ENCODE measurements around the gene ASXL2. TPM values are rescaled to one million over a fixed set of nuclear protein-coding genes. Genes with fewer than 3 reads are reported as not detected.

ASXL2 gene
- total and polyA plus RNA-seq, 2 of the 13 experiments (the other 11 are each of a cell fraction or from before 2014, with no cell fraction given), result 12.1 to 19.2 TPM

- TF ChIP-seq ZBTB4 (CRISPR knock-in tag; IDR thresholded peaks at IDR 0.05; ENCODE audit: borderline replicate concordance), result no peak
- TF ChIP-seq ZNF598 (CRISPR knock-in tag; IDR thresholded peaks at IDR 0.05; ENCODE audit: borderline replicate concordance), result peak; percentile 46; the same call in 1 of the 2 replicates
- 0 out of 2 replicates have a peak, but pooled peaks have one; percentile 64 for TF ChIP-seq ZSCAN29 (CRISPR knock-in tag; conservative IDR thresholded peaks at IDR 0.05)
- peak; percentile 52; the same call in 1 of the 2 replicates for TF ChIP-seq FOXK1 (CRISPR knock-in tag; IDR thresholded peaks at IDR 0.05; ENCODE audit: borderline replicate concordance, low read depth)
- TF ChIP-seq MLLT10 (CRISPR knock-in tag; IDR thresholded peaks at IDR 0.05), result no peak
- peak; percentile 82 for TF ChIP-seq EED (CRISPR knock-in tag; IDR thresholded peaks at IDR 0.05)
- TF ChIP-seq, protein P1, sequence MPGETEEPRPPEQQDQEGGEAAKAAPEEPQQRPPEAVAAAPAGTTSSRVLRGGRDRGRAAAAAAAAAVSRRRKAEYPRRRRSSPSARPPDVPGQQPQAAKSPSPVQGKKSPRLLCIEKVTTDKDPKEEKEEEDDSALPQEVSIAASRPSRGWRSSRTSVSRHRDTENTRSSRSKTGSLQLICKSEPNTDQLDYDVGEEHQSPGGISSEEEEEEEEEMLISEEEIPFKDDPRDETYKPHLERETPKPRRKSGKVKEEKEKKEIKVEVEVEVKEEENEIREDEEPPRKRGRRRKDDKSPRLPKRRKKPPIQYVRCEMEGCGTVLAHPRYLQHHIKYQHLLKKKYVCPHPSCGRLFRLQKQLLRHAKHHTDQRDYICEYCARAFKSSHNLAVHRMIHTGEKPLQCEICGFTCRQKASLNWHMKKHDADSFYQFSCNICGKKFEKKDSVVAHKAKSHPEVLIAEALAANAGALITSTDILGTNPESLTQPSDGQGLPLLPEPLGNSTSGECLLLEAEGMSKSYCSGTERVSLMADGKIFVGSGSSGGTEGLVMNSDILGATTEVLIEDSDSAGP (CRISPR knock-in tag; IDR thresholded peaks at IDR 0.05; ENCODE audit: borderline replicate concordance), result peak; percentile 69; the same call in 1 of the 2 replicates
- peak; percentile 64; the same call in 1 of the 2 replicates for TF ChIP-seq ZNF224 (CRISPR knock-in tag; IDR thresholded peaks at IDR 0.05)
- TF ChIP-seq, protein P2, sequence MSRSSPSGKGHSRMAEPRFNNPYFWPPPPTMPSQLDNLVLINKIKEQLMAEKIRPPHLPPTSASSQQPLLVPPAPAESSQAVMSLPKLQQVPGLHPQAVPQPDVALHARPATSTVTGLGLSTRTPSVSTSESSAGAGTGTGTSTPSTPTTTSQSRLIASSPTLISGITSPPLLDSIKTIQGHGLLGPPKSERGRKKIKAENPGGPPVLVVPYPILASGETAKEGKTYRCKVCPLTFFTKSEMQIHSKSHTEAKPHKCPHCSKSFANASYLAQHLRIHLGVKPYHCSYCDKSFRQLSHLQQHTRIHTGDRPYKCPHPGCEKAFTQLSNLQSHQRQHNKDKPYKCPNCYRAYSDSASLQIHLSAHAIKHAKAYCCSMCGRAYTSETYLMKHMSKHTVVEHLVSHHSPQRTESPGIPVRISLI (CRISPR knock-in tag; IDR thresholded peaks at IDR 0.05; ENCODE audit: borderline replicate concordance), result peak; percentile 98
- TF ChIP-seq, protein P3, sequence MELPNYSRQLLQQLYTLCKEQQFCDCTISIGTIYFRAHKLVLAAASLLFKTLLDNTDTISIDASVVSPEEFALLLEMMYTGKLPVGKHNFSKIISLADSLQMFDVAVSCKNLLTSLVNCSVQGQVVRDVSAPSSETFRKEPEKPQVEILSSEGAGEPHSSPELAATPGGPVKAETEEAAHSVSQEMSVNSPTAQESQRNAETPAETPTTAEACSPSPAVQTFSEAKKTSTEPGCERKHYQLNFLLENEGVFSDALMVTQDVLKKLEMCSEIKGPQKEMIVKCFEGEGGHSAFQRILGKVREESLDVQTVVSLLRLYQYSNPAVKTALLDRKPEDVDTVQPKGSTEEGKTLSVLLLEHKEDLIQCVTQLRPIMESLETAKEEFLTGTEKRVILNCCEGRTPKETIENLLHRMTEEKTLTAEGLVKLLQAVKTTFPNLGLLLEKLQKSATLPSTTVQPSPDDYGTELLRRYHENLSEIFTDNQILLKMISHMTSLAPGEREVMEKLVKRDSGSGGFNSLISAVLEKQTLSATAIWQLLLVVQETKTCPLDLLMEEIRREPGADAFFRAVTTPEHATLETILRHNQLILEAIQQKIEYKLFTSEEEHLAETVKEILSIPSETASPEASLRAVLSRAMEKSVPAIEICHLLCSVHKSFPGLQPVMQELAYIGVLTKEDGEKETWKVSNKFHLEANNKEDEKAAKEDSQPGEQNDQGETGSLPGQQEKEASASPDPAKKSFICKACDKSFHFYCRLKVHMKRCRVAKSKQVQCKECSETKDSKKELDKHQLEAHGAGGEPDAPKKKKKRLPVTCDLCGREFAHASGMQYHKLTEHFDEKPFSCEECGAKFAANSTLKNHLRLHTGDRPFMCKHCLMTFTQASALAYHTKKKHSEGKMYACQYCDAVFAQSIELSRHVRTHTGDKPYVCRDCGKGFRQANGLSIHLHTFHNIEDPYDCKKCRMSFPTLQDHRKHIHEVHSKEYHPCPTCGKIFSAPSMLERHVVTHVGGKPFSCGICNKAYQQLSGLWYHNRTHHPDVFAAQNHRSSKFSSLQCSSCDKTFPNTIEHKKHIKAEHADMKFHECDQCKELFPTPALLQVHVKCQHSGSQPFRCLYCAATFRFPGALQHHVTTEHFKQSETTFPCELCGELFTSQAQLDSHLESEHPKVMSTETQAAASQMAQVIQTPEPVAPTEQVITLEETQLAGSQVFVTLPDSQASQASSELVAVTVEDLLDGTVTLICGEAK (IDR thresholded peaks at IDR 0.05), result no peak
- TF ChIP-seq, protein P3 (CRISPR knock-in tag; IDR thresholded peaks at IDR 0.05), result peak; percentile 80; the same call in 1 of the 2 replicates
These were observed 591 bp downstream of the ASXL2 start (continued) for GRCh38 chr2:25877431-25878360.
